Effector memory CD4-positive, alpha-beta T cell (primary cell): ENCODE results near the gene UBAP1L.
"Not testable (repeated sequence)": the region's sequence is repeated elsewhere in the genome, so short reads cannot be mapped to it uniquely, and the experiment has no call there.

ENCODE experiments used
- DNase-seq, 3 donors: peaks; one replicate each; pipeline ENCODE4 v3.0.0-alpha.2; 2020
- H3K27ac ChIP-seq: 2 replicates; pipeline ENCODE4 v1.7.0; 2013; ENCODE audit warnings: mild to moderate bottlenecking, low read length, moderate library complexity; ENCODE audit not compliant: insufficient read depth, poor library complexity, severe bottlenecking
- H3K27me3 ChIP-seq: replicated peaks from 2 replicates; pipeline ENCODE4 v1.7.0; 2013; ENCODE audit warnings: mild to moderate bottlenecking, low read length; ENCODE audit not compliant: insufficient read depth, control insufficient read depth, poor library complexity, severe bottlenecking
- H3K36me3 ChIP-seq: 2 replicates; pipeline ENCODE4 v1.7.0; 2013; ENCODE audit warnings: mild to moderate bottlenecking, low read length, moderate library complexity; ENCODE audit not compliant: control insufficient read depth, insufficient read depth
- H3K4me1 ChIP-seq: 2 replicates; pipeline ENCODE4 v1.7.0; 2013; ENCODE audit warnings: low read length, mild to moderate bottlenecking; ENCODE audit not compliant: control insufficient read depth, insufficient read depth, poor library complexity, severe bottlenecking
- H3K4me3 ChIP-seq: 2 replicates; pipeline ENCODE4 v1.7.0; 2013; ENCODE audit warnings: low read length, low read depth, mild to moderate bottlenecking; ENCODE audit not compliant: insufficient read depth, poor library complexity, severe bottlenecking
- H3K9me3 ChIP-seq: 2 replicates; pipeline ENCODE4 v1.7.0; 2013; ENCODE audit warnings: mild to moderate bottlenecking, low read length, moderate library complexity; ENCODE audit not compliant: control insufficient read depth

The UBAP1L gene

GRCh38 chr15:65076486-65077290 lies 38.3 kb downstream of the UBAP1L start, which contains the start of gene KBTBD13:
Gene KBTBD13 (plus strand): TSS chr15:65076746. CDS start chr15:65076816, 70 bp downstream.
- peaks cover 4% of the 10 kb centered on the region for H3K27me3 ChIP-seq
- no peaks in the 10 kb centered on the region for H3K9me3 ChIP-seq
- DNase-seq = no peak
- no peak within 1 kb of the TSS for H3K27ac ChIP-seq
- no peaks in the 10 kb centered on the region for H3K36me3 ChIP-seq
- no peaks in the 10 kb centered on the region for H3K4me1 ChIP-seq
- H3K4me3 ChIP-seq = no peak within 1 kb of the TSS

GRCh38 chr15:65075607-65076395 lies 39.2 kb downstream of the UBAP1L start:
- not testable (repeated sequence) for H3K27ac ChIP-seq, H3K9me3 ChIP-seq, H3K27me3 ChIP-seq, H3K4me3 ChIP-seq, H3K36me3 ChIP-seq, H3K4me1 ChIP-seq, DNase-seq

DNA sequence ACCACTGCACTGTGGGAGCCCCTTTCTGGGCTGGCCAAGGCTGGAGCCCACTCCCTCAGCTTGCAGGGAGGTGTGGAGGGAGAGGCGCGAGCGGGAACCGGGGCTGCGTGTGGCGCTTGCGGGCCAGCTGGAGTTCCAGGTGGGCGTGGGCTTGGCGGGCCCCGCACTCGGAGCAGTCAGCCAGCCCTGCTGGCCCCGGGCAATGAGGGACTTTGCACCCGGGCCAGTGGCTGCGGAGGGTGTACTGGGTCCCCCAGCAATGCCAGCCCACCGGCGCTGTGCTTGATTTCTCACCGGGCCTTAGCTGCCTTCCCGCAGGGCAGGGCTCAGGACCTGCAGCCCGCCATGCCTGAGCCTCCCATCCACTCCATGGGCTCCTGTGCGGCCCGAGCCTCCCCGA lies 40.1 kb downstream of the UBAP1L start:
- DNase-seq, H3K9me3 ChIP-seq, H3K27me3 ChIP-seq, H3K4me3 ChIP-seq, H3K36me3 ChIP-seq, H3K27ac ChIP-seq, H3K4me1 ChIP-seq: not testable (repeated sequence)

DNA sequence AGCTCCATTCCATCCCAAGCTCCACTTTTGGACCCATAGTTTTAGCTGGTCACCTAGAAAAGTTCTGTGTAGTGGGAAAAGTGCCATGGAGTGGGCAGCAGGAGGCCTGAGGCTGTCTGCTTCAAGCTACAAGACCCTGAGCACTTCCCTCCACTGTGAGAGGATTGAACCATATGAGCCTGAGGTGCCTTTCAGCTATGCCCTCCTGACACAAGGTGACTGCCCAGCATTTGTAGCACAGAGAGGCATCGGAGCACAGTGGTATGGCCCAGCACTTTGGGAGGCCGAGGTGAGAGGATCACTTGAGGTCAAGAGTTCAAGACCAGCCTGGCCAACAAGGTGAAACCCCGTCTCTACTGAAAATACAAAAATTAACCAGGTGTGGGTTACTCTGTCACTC lies 42.4 kb downstream of the UBAP1L start:
- Histone ChIP-seq H3K4me1 (no peaks in the 10 kb centered on the region), H3K27ac (no peak overlapping the region), H3K27me3 (peaks cover 3% of the 10 kb centered on the region), H3K4me3 (no peak overlapping the region), H3K36me3 (no peaks in the 10 kb centered on the region), H3K9me3 (no peaks in the 10 kb centered on the region)
- DNase-seq = no peak

DNA sequence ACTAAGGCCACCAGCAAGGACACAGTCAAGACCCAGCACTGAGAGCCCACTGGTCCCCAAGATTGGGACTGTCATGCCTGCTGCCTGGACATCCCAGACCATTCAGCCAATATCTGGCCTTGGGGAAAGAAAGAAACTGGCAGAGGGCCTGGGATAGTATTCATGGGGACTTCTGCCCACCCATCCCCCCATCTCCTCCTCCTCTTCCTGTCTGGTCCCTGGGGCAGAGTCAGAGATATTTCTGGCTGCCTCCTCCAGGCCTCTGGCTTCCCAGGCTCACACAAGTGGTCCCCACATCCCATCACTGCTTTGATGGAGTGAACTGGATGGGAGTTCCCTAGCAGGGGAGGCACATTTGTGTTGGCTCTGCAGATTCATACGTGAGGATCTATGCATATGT lies 43.0 kb downstream of the UBAP1L start:
- Histone ChIP-seq H3K27ac (no peak overlapping the region), H3K9me3 (no peaks in the 10 kb centered on the region), H3K4me1 (no peaks in the 10 kb centered on the region), H3K4me3 (no peak overlapping the region), H3K27me3 (peaks cover 2% of the 10 kb centered on the region), H3K36me3 (no peaks in the 10 kb centered on the region)
- DNase-seq = no peak

- no peaks in the 10 kb centered on the region for H3K9me3 ChIP-seq
- peaks cover 3% of the 10 kb centered on the region for H3K27me3 ChIP-seq
- H3K4me3 ChIP-seq = no peak overlapping the region
- no peaks in the 10 kb centered on the region for H3K36me3 ChIP-seq
- H3K4me1 ChIP-seq = no peaks in the 10 kb centered on the region
- H3K27ac ChIP-seq = no peak overlapping the region
- DNase-seq = no peak
These were observed 43.6 kb downstream of the UBAP1L start for GRCh38 chr15:65071381-65071811.

- H3K4me1 ChIP-seq = no peaks in the 10 kb centered on the region
- H3K36me3 ChIP-seq = no peaks in the 10 kb centered on the region
- H3K27me3 ChIP-seq = peaks cover 11% of the 10 kb centered on the region
- H3K9me3 ChIP-seq = no peaks in the 10 kb centered on the region
- H3K27ac ChIP-seq = no peak overlapping the region
- no peak for DNase-seq
- H3K4me3 ChIP-seq = no peak overlapping the region
These were observed 45.0 kb downstream of the UBAP1L start for GRCh38 chr15:65069779-65070546.

GRCh38 chr15:65069179-65069578 lies 45.8 kb downstream of the UBAP1L start:
- Histone ChIP-seq H3K36me3 (no peaks in the 10 kb centered on the region), H3K9me3 (no peaks in the 10 kb centered on the region), H3K27me3 (peaks cover 11% of the 10 kb centered on the region), H3K27ac (no peak overlapping the region), H3K4me3 (no peak overlapping the region), H3K4me1 (no peaks in the 10 kb centered on the region)
- DNase-seq = no peak

DNA sequence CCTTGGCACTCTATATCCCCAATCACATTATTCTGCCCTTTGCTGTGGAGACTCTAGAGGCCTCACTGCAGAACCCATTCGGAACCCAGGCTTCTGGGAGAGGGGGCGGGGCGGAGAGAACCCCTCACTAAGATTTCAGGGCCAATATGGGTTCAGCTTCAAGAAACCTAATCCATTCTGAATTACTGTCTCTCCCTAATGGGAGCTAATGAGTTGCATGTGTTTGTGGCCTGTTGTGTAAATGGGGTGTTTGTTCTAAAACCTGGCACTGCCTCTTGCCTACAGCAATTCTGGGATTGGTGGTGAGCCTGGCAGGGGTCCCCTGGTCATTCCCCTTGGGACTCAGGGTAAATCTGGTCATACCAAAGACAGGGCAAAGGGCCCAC lies 46.6 kb downstream of the UBAP1L start:
- H3K36me3 ChIP-seq = no peaks in the 10 kb centered on the region
- DNase-seq = no peak
- no peaks in the 10 kb centered on the region for H3K9me3 ChIP-seq
- H3K4me3 ChIP-seq = no peak overlapping the region
- H3K27ac ChIP-seq = no peak overlapping the region
- H3K27me3 ChIP-seq = peaks cover 11% of the 10 kb centered on the region
- no peaks in the 10 kb centered on the region for H3K4me1 ChIP-seq
